Hepatocyte (in vitro differentiated cells): ENCODE data around the gene SERPINI2.

Experiments used
- CTCF ChIP-seq: fragments of 200-600 bp; sonication (generic); IDR thresholded peaks from 2 replicates; pipeline ENCODE4 v1.5.1; 2016; ENCODE audit warnings: antibody characterized with exemption, mild to moderate bottlenecking; ENCODE audit not compliant: poor library complexity
- EZH2 ChIP-seq: fragments of 200-600 bp; sonication (generic); IDR thresholded peaks from 2 replicates; pipeline ENCODE4 v1.6.1; 2016; ENCODE audit warnings: antibody characterized with exemption, mild to moderate bottlenecking, borderline replicate concordance
- EZH2phosphoT487 ChIP-seq: fragments of 200-600 bp; sonication (generic); IDR thresholded peaks from one replicate; pipeline ENCODE4 v1.6.1; 2018; ENCODE audit warnings: antibody characterized with exemption, mild to moderate bottlenecking, low read depth, moderate library complexity; ENCODE audit not compliant: unreplicated experiment, severe bottlenecking

- TF ChIP-seq EZH2 (no peak), CTCF (no peak), EZH2phosphoT487 (no peak)
These were observed 15.7 kb upstream of the SERPINI2 start for GRCh38 chr3:167489571-167489970.
